ENCODE data around the gene ST6GAL1.

ST6GAL1 gene

DNA sequence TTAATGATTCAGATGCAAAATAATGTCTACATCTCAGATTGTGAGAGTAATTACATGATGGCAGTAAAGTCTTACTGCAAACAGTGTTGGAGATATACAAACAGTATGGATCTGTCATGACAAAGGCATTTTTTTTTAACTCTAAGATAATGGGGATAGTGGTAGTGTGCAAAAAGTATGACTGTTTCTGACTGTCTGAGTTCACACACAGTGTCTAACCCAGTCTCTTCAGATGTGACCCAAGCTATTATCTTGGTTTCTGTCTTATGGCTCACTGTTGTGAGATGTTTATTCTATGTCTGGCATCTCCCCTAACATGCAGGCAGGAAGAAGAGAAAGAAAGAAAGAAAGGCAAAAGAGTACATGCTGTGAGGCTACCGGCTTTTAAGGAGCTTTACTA is 191.9 kb downstream of the ST6GAL1 start:
- no peak overlapping the region for H3K27ac ChIP-seq
- no peak for TF ChIP-seq CTCF (conservative IDR thresholded peaks at IDR 0.05)

DNA sequence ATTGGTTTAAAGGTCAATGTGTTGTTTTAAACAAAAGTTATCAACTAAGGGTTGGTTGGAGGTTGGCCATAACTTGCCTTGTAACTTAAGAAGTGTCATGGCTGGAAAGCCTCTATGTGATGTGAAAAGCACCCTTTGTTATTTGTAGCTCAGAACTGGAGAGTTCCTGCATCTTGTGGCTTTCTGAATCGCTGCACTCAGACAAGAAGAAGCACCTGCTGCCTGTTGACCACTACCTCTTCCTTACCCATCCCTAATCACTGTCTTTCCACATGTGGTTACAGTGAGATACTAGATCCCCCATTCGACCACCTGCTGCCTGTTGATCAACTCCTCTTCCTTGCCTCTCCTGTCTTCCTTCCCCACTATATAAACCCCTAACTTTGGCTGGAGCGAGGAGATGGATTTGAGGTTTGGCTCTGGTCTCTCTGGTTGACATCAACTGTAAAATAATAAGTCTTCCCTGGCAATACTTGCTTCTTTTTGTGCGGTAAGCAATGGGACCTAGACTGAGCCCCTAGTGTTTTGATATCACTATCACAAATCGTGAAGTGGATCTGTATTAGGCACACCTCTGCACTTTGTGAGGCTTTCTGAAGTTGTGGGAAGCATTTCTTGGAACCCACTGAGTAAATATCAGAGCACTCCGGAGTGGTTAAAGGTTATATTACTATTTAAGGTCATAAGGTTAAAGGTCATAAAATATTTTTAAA is 195.1 kb downstream of the ST6GAL1 start:
- no peak overlapping the region for H3K27ac ChIP-seq
- TF ChIP-seq CTCF (conservative IDR thresholded peaks at IDR 0.05) = no peak
